GM12864 (cell line): ENCODE results near the gene BCKDHA.

Experiments
- DNase-seq: peaks from one replicate; pipeline ENCODE4 v3.0.0-alpha.2; 2011; ENCODE audit warnings: low read depth
- H3K4me3 ChIP-seq: 2 replicates; pipeline ENCODE4 v1.5.1; 2011; ENCODE audit warnings: mild to moderate bottlenecking, low read depth, low read length, control low read depth
- CTCF ChIP-seq: IDR thresholded peaks from 2 replicates; pipeline ENCODE4 v1.5.1; 2011; ENCODE audit warnings: low read depth, mild to moderate bottlenecking, moderate library complexity, low read length, control low read depth, inconsistent platforms; ENCODE audit errors: missing control alignments

BCKDHA gene

GRCh38 chr19:41359741-41360140 lies 37.9 kb upstream of the BCKDHA start:
- DNase-seq, result no peak
- H3K4me3 ChIP-seq, result no peak overlapping the region
- no peak for TF ChIP-seq CTCF

GRCh38 chr19:41362143-41362847 lies 35.3 kb upstream of the BCKDHA start:
- H3K4me3 ChIP-seq, result no peak overlapping the region
- DNase-seq, result no peak
- no peak for TF ChIP-seq CTCF

GRCh38 chr19:41363371-41363752 lies 34.3 kb upstream of the BCKDHA start:
- peak overlapping the region; percentile 73 for H3K4me3 ChIP-seq
- TF ChIP-seq CTCF, result no peak
- DNase-seq, result no peak

DNA sequence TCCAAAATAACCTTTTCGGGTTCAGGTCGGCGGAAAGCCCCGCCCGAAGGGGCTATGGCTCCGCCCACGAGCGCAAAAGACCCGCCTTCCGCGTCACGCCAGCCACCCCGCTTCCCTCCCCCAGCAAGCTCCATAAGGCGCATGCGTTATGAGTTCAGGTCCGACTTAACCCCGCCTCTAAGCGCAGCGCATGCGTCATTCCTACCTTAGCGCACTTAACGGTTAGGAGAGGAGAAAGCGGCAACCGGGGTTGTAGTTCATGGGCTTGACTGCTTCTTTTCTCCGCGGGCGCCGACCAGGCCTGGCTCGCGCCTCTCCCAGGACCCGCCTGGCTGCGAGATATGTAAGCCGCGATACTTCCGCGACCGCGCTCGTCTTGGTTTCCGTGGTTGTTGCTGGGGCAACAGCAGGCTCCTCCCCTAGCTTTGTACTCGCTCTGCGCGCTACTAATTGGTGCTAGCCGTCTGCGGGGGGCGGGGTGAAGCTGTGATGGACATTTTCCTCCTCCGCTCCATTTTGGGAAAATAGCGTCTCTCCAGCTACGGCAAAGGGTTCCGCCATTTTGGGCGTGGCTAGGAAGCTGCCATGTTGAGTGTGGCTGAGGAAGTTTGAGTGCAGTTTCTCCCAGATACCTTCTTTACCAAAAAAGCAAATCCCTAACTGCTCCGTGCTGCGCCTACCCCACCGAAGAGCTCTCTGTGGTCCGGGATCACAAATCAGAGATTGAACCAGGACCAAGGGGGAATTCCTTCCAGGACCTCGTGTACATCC lies 33.7 kb upstream of the BCKDHA start, which contains the start of gene B9D2:
TSS of gene B9D2 (minus strand) at position 397 of the 771 bp plus-strand sequence. CDS start 630 bp downstream, outside the sequence.
- TF ChIP-seq CTCF, result no peak
- peak; percentile 97 for DNase-seq
- H3K4me3 ChIP-seq, result peak within 1 kb of the TSS; percentile 73

DNA sequence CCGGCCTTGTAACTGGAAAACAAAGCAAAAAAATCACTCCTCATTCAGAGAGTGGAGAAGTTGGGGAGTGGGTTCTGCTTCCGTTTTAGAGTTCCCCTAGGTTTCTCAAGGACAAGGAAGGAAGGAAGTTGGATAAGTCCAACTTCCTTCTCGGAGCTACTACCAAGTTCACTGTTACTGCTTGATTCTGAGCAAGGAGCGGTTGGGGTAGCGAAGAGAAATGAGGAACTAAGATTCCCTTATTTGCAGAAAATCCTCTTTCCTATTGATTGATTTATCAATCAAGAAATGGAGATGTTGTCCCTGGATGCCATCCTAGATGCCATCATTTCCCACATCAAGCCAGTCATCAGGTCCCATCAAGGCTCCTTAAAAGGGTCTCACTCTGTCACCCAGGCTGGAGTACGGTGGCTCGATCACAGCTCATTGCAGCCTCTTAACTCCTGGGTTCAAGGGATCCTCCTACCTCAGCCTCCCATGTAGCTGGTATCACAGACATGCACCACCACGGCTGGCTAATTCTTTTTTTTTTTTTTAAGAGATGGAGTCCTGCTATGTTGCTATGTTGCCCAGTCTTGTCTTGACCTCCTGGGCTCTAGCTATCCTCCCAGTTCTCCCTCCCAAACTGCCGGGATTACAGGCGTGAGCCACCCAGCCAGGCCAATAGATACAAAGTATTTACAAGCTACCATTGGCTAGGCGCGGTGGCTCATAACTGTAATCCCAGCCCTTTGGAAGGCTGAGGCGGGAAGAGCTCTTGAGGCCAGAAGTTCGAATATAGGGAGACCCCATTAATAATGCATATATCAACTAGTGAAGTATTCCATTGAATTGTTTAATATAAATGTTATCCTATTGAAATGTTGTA lies 32.9 kb upstream of the BCKDHA start:
- TF ChIP-seq CTCF, result no peak
- DNase-seq, result no peak
- H3K4me3 ChIP-seq, result peak overlapping the region; percentile 73

- DNase-seq, result no peak
- no peak overlapping the region for H3K4me3 ChIP-seq
- TF ChIP-seq CTCF, result peak; percentile 62
Measured at GRCh38 chr19:41366089-41366488, 31.5 kb upstream of the BCKDHA start.
